Osteocyte (in vitro differentiated cells): ENCODE results near the gene FGF23. TPM values are rescaled to one million over a fixed set of nuclear protein-coding genes. Genes with fewer than 3 reads are reported as not detected.

ENCODE experiments used
- DNase-seq: peaks from one replicate; pipeline ENCODE4 v3.0.0; 2021; ENCODE audit warnings: mixed read lengths; ENCODE audit not compliant: unreplicated experiment; ENCODE audit errors: extremely low spot score
- H3K27ac Mint-ChIP-seq: one replicate; pipeline ENCODE4 v1.8.0; 2021; ENCODE audit warnings: mild to moderate bottlenecking, mixed read lengths; ENCODE audit not compliant: unreplicated experiment
- H3K27me3 Mint-ChIP-seq: one replicate; pipeline ENCODE4 v1.8.0; 2021; ENCODE audit warnings: mixed read lengths; ENCODE audit not compliant: unreplicated experiment
- H3K36me3 Mint-ChIP-seq: one replicate; pipeline ENCODE4 v1.8.0; 2021; ENCODE audit warnings: mixed read lengths; ENCODE audit not compliant: unreplicated experiment
- H3K4me1 Mint-ChIP-seq: one replicate; pipeline ENCODE4 v1.8.0; 2021; ENCODE audit warnings: mixed read lengths; ENCODE audit not compliant: unreplicated experiment
- H3K4me3 Mint-ChIP-seq: one replicate; pipeline ENCODE4 v1.8.0; 2021; ENCODE audit warnings: mild to moderate bottlenecking, moderate library complexity, mixed read lengths; ENCODE audit not compliant: unreplicated experiment
- H3K9me3 Mint-ChIP-seq: one replicate; pipeline ENCODE4 v1.8.0; 2021; ENCODE audit warnings: mixed read lengths; ENCODE audit not compliant: unreplicated experiment
- CTCF ChIP-seq: fragments of 200-600 bp; sonication (generic); IDR thresholded peaks from 2 replicates; pipeline ENCODE4 v1.5.0; 2021; ENCODE audit warnings: antibody characterized with exemption, mild to moderate bottlenecking, moderate library complexity
- total RNA-seq: library from RNA; stranded (reverse); gene quantifications from 2 replicates; pipeline ENCODE4 v1.2.1, GENCODE V29; 2021

FGF23 gene
- total RNA-seq, 1 donor from 2014 or later = not detected

DNA sequence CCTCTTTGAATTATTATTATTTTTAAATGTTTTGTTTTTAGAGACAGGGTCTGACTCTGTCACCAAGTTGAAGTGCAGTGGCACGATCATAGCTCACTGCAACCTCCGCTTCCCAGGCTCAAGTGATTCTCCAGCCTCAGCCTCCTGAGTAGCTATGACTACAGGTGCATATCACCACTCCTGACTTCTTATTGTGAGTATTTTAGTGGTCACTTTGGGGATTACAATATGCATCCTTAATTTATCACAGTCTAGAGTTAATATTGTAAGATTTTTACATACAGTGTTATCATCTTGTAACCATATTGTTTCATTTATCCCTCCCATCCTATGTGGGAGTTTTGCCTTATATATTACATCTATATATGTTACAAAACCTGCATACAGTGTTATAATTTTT, 13.4 kb downstream of the FGF23 start:
- no peak overlapping the region for H3K27ac Mint-ChIP-seq
- peaks cover 45% of the 10 kb centered on the region for H3K27me3 Mint-ChIP-seq
- no peak overlapping the region for H3K4me3 Mint-ChIP-seq
- no peaks in the 10 kb centered on the region for H3K9me3 Mint-ChIP-seq
- TF ChIP-seq CTCF = no peak
- no peaks in the 10 kb centered on the region for H3K36me3 Mint-ChIP-seq
- no peaks in the 10 kb centered on the region for H3K4me1 Mint-ChIP-seq
- no peak for DNase-seq

DNA sequence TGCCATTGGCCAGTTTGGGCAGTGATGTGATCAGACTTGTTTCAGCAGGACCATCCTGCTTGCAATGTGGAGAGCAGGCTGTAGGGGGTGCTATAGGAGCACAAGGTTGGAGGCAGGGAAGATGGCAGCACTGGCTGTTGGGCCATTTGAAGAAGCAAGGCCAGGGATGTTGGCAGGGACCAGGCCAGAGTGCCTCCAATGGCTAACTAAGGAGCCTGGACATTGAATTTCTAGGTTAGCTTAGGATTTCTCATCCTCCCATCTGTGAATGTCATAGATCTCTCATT, 23.5 kb downstream of the FGF23 start:
- H3K36me3 Mint-ChIP-seq = peaks cover 14% of the 10 kb centered on the region
- H3K4me3 Mint-ChIP-seq = no peak overlapping the region
- no peaks in the 10 kb centered on the region for H3K4me1 Mint-ChIP-seq
- DNase-seq = no peak
- H3K9me3 Mint-ChIP-seq = peaks cover 16% of the 10 kb centered on the region
- H3K27me3 Mint-ChIP-seq = no peaks in the 10 kb centered on the region
- peak; percentile 43 for TF ChIP-seq CTCF
- H3K27ac Mint-ChIP-seq = no peak overlapping the region

- H3K4me1 Mint-ChIP-seq = no peaks in the 10 kb centered on the region
- DNase-seq = no peak
- H3K36me3 Mint-ChIP-seq = peaks cover 14% of the 10 kb centered on the region
Measured at GRCh38 chr12:4355156-4356040, 24.1 kb downstream of the FGF23 start.

GRCh38 chr12:4353785-4354208, 25.7 kb downstream of the FGF23 start:
- Mint-ChIP-seq H3K36me3 (peaks cover 18% of the 10 kb centered on the region), H3K27ac (no peak overlapping the region)
- no peak for DNase-seq

More at GRCh38 chr12:4355156-4356040, 24.1 kb downstream of the FGF23 start:
- no peak for TF ChIP-seq CTCF
- peaks cover 16% of the 10 kb centered on the region for H3K9me3 Mint-ChIP-seq
- no peak overlapping the region for H3K27ac Mint-ChIP-seq
- H3K27me3 Mint-ChIP-seq = no peaks in the 10 kb centered on the region
- H3K4me3 Mint-ChIP-seq = no peak overlapping the region

More at GRCh38 chr12:4353785-4354208, 25.7 kb downstream of the FGF23 start:
- Mint-ChIP-seq H3K4me3 (no peak overlapping the region), H3K9me3 (peaks cover 4% of the 10 kb centered on the region), H3K27me3 (no peaks in the 10 kb centered on the region), H3K4me1 (no peaks in the 10 kb centered on the region)
- TF ChIP-seq CTCF = peak; percentile 54
